Upper lobe of right lung (tissue), 1 donor: ENCODE data around the gene MFSD2B. TPM values are rescaled to one million over a fixed set of nuclear protein-coding genes. Genes with fewer than 3 reads are reported as not detected.
"Not testable (repeated sequence)": the region's sequence is repeated elsewhere in the genome, so short reads cannot be mapped to it uniquely, and the experiment has no call there.

Experiments used
- ATAC-seq: fragments of 200-7000 bp; cut with Tn5 transposase; one replicate; pipeline ENCODE4 v1.9.1; 2020; ENCODE audit warnings: mild to moderate bottlenecking, moderate library complexity
- DNase-seq: peaks from one replicate; pipeline ENCODE4 v3.0.0-alpha.2; 2020
- H3K27ac ChIP-seq: fragments of 200-600 bp; one replicate; pipeline ENCODE4 v1.8.0; 2022
- H3K27me3 ChIP-seq: fragments of 200-600 bp; one replicate; pipeline ENCODE4 v1.8.0; 2022; ENCODE audit warnings: mild to moderate bottlenecking
- H3K36me3 ChIP-seq: fragments of 200-600 bp; one replicate; pipeline ENCODE4 v1.8.0; 2022
- H3K4me1 ChIP-seq: fragments of 200-600 bp; one replicate; pipeline ENCODE4 v1.8.0; 2022
- H3K4me3 ChIP-seq: fragments of 200-600 bp; one replicate; pipeline ENCODE4 v1.8.0; 2022; ENCODE audit warnings: mild to moderate bottlenecking
- H3K9me3 ChIP-seq: fragments of 200-600 bp; one replicate; pipeline ENCODE4 v1.8.0; 2022
- intact Hi-C: fragments of 100-400 bp; cut with DNase I; formaldehyde crosslinking; loops from one replicate; pipeline ENCODE4 v1.11.0; 2022
- total RNA-seq: library from RNA; stranded (reverse); fragmentation: NEBNext Ultra II Directional; extraction: Animal tissue kit (Norgen Biotek cat#: 25700); gene quantifications from one replicate; pipeline ENCODE4 v1.2.1, GENCODE V29; 2021
- TF ChIP-seq, protein P1 (sequence below): fragments of 200-600 bp; IDR thresholded peaks from one replicate; pipeline ENCODE4 v1.8.0; 2022; ENCODE audit warnings: antibody characterized with exemption
- donor health status: DM: no; HTN: yes; CAD: no; lungs with severe emphysema.

MFSD2B gene
- total RNA-seq, 1 donor from 2014 or later, result 0.35 TPM

GRCh38 chr2:24010477-24011249 is 778 bp downstream of the MFSD2B start:
- intact Hi-C loops, result no loop called here
- DNase-seq, result no peak
- H3K27me3 ChIP-seq, result peaks cover 27% of the 10 kb centered on the region
- TF ChIP-seq, protein P1, sequence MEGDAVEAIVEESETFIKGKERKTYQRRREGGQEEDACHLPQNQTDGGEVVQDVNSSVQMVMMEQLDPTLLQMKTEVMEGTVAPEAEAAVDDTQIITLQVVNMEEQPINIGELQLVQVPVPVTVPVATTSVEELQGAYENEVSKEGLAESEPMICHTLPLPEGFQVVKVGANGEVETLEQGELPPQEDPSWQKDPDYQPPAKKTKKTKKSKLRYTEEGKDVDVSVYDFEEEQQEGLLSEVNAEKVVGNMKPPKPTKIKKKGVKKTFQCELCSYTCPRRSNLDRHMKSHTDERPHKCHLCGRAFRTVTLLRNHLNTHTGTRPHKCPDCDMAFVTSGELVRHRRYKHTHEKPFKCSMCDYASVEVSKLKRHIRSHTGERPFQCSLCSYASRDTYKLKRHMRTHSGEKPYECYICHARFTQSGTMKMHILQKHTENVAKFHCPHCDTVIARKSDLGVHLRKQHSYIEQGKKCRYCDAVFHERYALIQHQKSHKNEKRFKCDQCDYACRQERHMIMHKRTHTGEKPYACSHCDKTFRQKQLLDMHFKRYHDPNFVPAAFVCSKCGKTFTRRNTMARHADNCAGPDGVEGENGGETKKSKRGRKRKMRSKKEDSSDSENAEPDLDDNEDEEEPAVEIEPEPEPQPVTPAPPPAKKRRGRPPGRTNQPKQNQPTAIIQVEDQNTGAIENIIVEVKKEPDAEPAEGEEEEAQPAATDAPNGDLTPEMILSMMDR, result no peak
- H3K4me1 ChIP-seq, result peaks cover 12% of the 10 kb centered on the region
- peak; percentile 45 for ATAC-seq
- H3K27ac ChIP-seq, result peak overlapping the region; percentile 24
- H3K36me3 ChIP-seq, result no peaks in the 10 kb centered on the region
- H3K9me3 ChIP-seq, result no peaks in the 10 kb centered on the region
- H3K4me3 ChIP-seq, result no peak overlapping the region

- intact Hi-C loops, result no loop called here
- no peak for ATAC-seq
- no peak for DNase-seq
- TF ChIP-seq, protein P1, result no peak
- Histone ChIP-seq H3K27me3 (peaks cover 27% of the 10 kb centered on the region), H3K4me1 (peaks cover 12% of the 10 kb centered on the region), H3K36me3 (no peaks in the 10 kb centered on the region), H3K9me3 (no peaks in the 10 kb centered on the region), H3K27ac (no peak overlapping the region), H3K4me3 (no peak overlapping the region)
Observed at GRCh38 chr2:24011250-24012104, 1.6 kb downstream of the MFSD2B start.

DNA sequence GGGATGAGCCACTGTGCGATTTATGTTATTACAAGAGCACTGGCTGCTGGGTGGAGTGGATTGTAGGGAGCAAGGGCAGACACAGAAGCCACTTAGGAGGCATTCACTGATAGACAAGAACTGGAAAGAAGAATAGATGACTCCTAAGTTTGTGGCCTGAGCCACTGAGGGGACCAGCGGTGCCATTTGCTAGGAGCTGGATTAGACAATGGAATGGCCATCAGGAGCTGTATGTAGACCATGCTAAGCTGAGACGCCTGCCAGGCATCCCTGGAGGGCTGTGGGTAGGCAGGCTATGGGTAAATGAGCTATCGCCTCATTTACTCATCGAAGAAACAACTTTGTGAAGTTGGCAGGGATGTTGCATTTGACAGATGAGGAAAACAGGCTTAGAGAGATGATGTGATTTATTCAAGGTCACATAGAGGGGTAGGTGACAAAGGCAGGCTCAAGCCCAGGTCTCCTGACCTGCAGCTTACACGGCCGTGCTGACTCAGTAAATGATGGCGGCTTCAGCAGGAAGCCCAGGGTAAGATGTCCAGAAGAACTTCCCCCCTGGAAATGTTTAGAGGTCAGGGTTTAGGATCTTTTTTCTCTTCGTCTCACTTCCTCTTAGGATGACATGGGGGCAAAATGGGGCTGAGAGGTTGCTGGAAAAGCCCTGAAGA is 2.8 kb downstream of the MFSD2B start:
- Histone ChIP-seq H3K4me3 (no peak overlapping the region), H3K9me3 (no peaks in the 10 kb centered on the region), H3K27ac (no peak overlapping the region), H3K4me1 (peaks cover 12% of the 10 kb centered on the region), H3K27me3 (peaks cover 27% of the 10 kb centered on the region), H3K36me3 (no peaks in the 10 kb centered on the region)
- no peak for DNase-seq
- ATAC-seq, result no peak
- TF ChIP-seq, protein P1, result no peak
- intact Hi-C loops, result no loop called here

GRCh38 chr2:24014902-24015301 is 5.0 kb downstream of the MFSD2B start:
- H3K27ac ChIP-seq, intact Hi-C loops, H3K9me3 ChIP-seq, DNase-seq, ATAC-seq, H3K4me3 ChIP-seq, H3K36me3 ChIP-seq, H3K4me1 ChIP-seq: not testable (repeated sequence)
- peaks cover 15% of the 10 kb centered on the region for H3K27me3 ChIP-seq

DNA sequence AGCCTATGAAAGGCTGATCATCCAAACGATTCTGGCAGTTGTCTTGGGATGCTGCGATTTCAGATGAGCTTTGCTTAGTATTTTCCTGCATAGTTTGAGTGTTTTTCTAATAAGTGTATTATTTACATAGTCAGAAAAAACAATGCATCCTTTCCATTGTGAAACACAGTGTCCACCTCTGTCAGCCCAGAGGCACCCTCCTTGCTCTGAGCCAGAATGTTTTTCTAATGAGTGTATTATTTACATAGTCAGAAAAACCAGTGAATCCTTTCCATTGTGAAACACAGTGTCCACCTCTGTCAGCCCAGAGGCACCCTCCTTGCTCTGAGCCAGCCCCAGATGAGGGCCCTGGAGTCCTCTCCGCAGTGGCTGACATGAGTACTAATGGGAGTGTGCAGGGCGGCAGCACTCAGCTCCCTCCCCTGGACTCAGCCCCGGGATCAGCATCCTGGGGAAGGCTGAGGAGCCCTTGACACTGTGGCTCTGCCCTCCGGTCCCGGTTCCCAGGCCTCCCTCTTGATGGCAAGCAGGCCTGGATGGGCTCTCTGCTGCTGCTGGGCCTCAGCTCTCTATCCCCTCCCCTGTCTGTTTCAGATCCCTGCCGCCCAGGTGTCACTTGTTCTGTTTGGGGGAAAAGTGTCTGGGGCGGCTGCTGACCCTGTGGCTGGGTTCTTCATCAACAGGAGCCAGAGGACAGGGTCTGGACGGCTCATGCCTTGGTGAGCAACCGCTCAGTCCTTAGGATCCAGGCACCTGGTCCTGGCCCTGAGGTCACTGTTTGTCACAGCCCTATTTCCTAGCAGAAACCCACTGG is 5.9 kb downstream of the MFSD2B start:
- TF ChIP-seq, protein P1, result no peak
- Histone ChIP-seq H3K4me1 (no peaks in the 10 kb centered on the region), H3K27ac (no peak overlapping the region), H3K4me3 (no peak overlapping the region), H3K27me3 (peaks cover 7% of the 10 kb centered on the region), H3K36me3 (no peaks in the 10 kb centered on the region), H3K9me3 (no peaks in the 10 kb centered on the region)
- ATAC-seq (peak; percentile 33), DNase-seq (no peak)
- intact Hi-C loops, result no loop called here
